Mesodermal cell (in vitro differentiated cells): ENCODE results near the gene RAB26.

Source experiments
- H3K27ac ChIP-seq: 2 replicates; pipeline ENCODE4 v1.7.0; 2013; ENCODE audit warnings: mild to moderate bottlenecking, low read depth, low read length, moderate library complexity; ENCODE audit not compliant: severe bottlenecking
- H3K36me3 ChIP-seq: 2 replicates; pipeline ENCODE4 v1.7.1; 2013; ENCODE audit warnings: mild to moderate bottlenecking, low read length, moderate library complexity; ENCODE audit not compliant: control insufficient read depth, insufficient read depth
- H3K4me1 ChIP-seq: one replicate; pipeline ENCODE4 v1.7.1; 2013; ENCODE audit warnings: mild to moderate bottlenecking, low read length; ENCODE audit not compliant: insufficient read depth, control insufficient read depth, poor library complexity, severe bottlenecking
- H3K4me3 ChIP-seq: 2 replicates; pipeline ENCODE4 v1.7.0; 2013; ENCODE audit warnings: low read length, control low read depth, mild to moderate bottlenecking; ENCODE audit not compliant: insufficient read depth, poor library complexity, severe bottlenecking; ENCODE audit errors: extremely low read depth
- H3K9me3 ChIP-seq: 2 replicates; pipeline ENCODE4 v1.7.1; 2013; ENCODE audit warnings: mild to moderate bottlenecking, low read length, moderate library complexity; ENCODE audit not compliant: control insufficient read depth
- WGBS, 2 experiments: methylation state at CpG; one replicate each; pipeline ENCODE4 v1.1.5; 2013; ENCODE audit warnings: missing lambda C conversion rate in 2 of 2; ENCODE audit not compliant: insufficient coverage in 2 of 2; 5-methylcytosine and 5-hydroxymethylcytosine counted together

RAB26 gene

GRCh38 chr16:2190659-2191445 lies 42.4 kb downstream of the RAB26 start:
- WGBS, 2 experiments, result 85 to 86% methylated on average over 21 to 23 of the region's 25 CpGs
- Histone ChIP-seq H3K27ac (no peak overlapping the region), H3K4me3 (no peak overlapping the region)

DNA sequence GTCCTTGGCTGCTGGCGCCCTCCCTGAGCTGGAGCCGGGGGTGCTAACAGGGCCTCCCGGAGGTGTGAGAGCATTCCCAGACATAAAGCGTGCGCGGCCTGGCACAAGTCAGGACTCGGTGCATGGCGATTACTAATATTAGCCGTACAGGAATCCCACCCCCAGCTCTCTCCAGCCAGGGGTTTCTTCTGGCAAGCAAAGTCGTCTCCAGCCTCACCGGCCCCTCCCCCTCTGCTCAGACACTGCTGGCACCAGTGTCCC lies 43.0 kb downstream of the RAB26 start:
- Histone ChIP-seq H3K27ac (no peak overlapping the region), H3K4me3 (no peak overlapping the region), H3K4me1 (peaks cover 8% of the 10 kb centered on the region), H3K36me3 (no peaks in the 10 kb centered on the region), H3K9me3 (no peaks in the 10 kb centered on the region)
- 88 to 94% methylated on average over 11 of the region's 11 CpGs for WGBS, 2 experiments

More at GRCh38 chr16:2190659-2191445, 42.4 kb downstream of the RAB26 start:
- peaks cover 7% of the 10 kb centered on the region for H3K4me1 ChIP-seq
- H3K9me3 ChIP-seq, result no peaks in the 10 kb centered on the region
- no peaks in the 10 kb centered on the region for H3K36me3 ChIP-seq

DNA sequence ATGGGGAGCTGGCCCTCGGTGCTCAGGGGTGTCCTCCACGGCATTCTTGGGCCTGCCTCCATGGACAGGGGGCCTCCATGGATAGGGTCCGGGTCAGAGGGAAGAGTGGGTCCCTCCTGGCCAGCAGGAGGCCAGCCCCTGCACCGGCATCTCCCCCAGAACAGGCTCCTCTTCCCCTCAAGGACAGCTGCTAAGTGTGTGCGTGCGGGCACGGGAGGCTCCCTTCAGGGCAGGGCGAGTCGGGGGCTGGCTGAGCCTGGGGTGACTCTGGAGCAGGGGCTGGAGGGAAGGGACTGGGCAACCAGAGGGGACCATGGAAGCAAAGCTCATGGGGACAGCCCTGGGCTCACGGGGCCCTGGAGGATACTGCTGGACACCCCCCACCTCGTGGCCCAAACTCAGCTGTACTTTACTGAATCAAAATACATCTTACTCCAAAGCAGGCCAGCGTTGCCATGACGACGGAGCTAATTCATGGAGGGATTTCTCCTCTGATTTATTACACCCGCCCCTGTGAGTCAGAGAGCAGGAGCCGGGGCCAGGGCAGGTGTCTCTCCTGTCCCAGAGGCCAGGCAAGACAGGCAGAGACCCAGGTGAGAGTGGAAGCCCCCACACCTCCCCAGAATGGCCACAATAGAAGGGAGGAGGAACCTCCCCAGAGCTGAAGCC lies 45.9 kb downstream of the RAB26 start:
- no peak overlapping the region for H3K27ac ChIP-seq
- peaks cover 8% of the 10 kb centered on the region for H3K4me1 ChIP-seq
- no peaks in the 10 kb centered on the region for H3K9me3 ChIP-seq
- H3K36me3 ChIP-seq, result no peaks in the 10 kb centered on the region
- 75 to 87% methylated on average over 4 to 13 of the region's 16 CpGs for WGBS, 2 experiments
- H3K4me3 ChIP-seq, result no peak overlapping the region

DNA sequence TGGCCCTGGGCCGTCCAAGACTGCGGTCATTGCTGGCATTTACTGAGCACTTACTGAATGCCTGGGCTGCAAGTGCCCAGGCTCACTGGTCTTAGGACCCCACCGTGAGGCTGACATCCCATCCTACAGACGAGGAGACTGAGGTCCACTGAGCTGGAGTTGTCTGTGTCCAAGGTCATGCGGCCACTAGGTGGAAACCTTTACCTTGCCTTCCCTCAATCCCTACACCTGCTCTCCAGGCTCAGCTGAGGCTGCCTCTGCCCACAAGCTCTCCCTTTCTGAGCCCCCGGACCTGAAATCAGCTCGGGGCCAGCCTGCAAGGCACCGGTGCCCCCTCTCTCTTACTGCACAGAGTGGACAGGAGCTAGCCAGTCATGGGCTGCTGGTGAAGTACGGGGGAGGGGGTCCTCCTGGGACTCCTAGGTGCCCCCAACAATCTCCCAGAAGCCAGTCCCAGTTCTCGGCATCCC lies 46.5 kb downstream of the RAB26 start:
- H3K4me3 ChIP-seq, result no peak overlapping the region
- no peaks in the 10 kb centered on the region for H3K9me3 ChIP-seq
- H3K27ac ChIP-seq, result no peak overlapping the region
- WGBS, 2 experiments, result 12 to 20% methylated on average over 3 to 6 of the region's 10 CpGs
- H3K4me1 ChIP-seq, result peaks cover 8% of the 10 kb centered on the region
- H3K36me3 ChIP-seq, result no peaks in the 10 kb centered on the region

- peaks cover 8% of the 10 kb centered on the region for H3K4me1 ChIP-seq
- WGBS, 2 experiments, result 3 to 6% methylated on average over 28 to 34 of the region's 49 CpGs
- H3K4me3 ChIP-seq, result peak overlapping the region; percentile 31
- no peak overlapping the region for H3K27ac ChIP-seq
- no peaks in the 10 kb centered on the region for H3K9me3 ChIP-seq
- no peaks in the 10 kb centered on the region for H3K36me3 ChIP-seq
Observed at GRCh38 chr16:2195322-2196161, 47.1 kb downstream of the RAB26 start.

DNA sequence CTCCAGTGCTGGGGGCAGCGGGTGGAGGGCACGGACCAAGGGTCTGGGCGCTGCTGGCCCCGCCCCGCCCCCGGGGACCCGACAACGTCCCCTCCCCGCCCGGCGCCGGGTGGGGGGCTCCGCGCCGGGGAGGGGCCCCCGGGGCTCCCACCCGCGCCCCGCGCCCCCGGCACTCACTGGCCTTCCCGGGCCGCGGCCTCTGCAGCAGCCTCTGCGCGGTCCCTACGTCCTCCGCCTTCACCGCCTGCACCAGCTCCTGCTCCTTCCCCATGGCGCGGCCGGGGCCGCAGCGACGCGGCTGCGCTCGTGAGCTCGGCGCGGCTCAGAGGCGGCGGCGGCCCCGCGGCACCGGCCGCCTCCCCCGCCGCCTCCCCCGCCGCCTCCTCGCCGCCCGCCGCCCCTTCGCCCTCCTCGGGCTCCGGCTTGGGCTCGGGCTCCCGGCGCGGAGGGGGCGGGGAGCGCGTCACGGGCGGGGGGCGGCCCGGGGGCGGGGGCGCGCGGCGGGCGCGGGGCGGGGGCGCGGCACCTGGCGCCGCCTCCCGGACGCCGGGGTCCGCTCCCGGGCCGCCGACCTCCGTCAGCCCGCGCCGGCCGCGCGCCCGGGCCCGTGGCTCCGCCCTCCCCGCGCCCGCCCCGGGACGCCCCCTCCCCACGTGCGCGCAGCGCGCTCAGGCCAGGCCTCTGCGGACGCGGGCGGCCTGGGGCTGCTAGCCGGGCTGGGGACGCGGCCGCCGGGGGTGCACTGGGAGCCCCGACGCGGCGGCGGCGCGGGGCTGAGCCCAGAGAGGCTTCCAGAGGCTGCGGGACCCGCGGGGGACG lies 47.9 kb downstream of the RAB26 start, which contains the start of gene CASKIN1:
CASKIN1 (minus strand) TSS at position 444 of the 819 bp plus-strand sequence; CDS start at position 271, 173 bp downstream.
- 0 to 1% methylated on average over 47 to 56 of the region's 129 CpGs for WGBS, 2 experiments
- Histone ChIP-seq H3K9me3 (no peaks in the 10 kb centered on the region), H3K4me3 (peak within 1 kb of the TSS; percentile 31)

GRCh38 chr16:2196981-2197511 lies 48.6 kb downstream of the RAB26 start:
- Histone ChIP-seq H3K9me3 (no peaks in the 10 kb centered on the region), H3K27ac (no peak overlapping the region), H3K4me3 (peak overlapping the region; percentile 27), H3K4me1 (peaks cover 8% of the 10 kb centered on the region), H3K36me3 (no peaks in the 10 kb centered on the region)
- 24 to 33% methylated on average over 23 to 26 of the region's 32 CpGs for WGBS, 2 experiments

More for the DNA sequence above, 47.9 kb downstream of the RAB26 start, which contains the start of gene CASKIN1:
- no peak within 1 kb of the TSS for H3K27ac ChIP-seq
- H3K4me1 ChIP-seq, result peaks cover 8% of the 10 kb centered on the region
- no peaks in the 10 kb centered on the region for H3K36me3 ChIP-seq

GRCh38 chr16:2197765-2198164 lies 49.3 kb downstream of the RAB26 start:
- no peak overlapping the region for H3K27ac ChIP-seq
- H3K9me3 ChIP-seq, result no peaks in the 10 kb centered on the region
- WGBS, 2 experiments, result 79 to 85% methylated on average over 5 to 6 of the region's 6 CpGs
- no peaks in the 10 kb centered on the region for H3K36me3 ChIP-seq
- peaks cover 8% of the 10 kb centered on the region for H3K4me1 ChIP-seq
- H3K4me3 ChIP-seq, result no peak overlapping the region

DNA sequence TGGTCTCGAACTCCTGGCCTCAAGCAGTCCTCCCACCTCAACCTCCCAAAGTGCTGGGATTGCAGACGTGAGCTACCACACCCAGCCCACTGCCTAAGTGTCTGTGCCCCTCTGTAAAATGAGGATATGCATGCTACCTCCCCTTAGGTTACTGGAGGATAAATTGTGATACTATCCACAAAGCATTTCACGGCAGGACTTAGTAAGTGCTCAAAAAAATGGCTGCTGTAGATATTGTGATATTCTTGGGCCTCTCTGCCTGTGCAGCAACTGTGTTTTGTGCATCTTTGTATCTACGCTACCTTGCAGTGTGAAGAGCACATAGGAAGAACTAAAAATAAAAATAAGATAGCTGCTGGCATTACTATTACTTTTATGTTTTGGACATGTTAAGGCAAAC lies 49.9 kb downstream of the RAB26 start:
- Histone ChIP-seq H3K36me3 (no peaks in the 10 kb centered on the region), H3K27ac (no peak overlapping the region), H3K4me1 (peaks cover 8% of the 10 kb centered on the region), H3K9me3 (no peaks in the 10 kb centered on the region), H3K4me3 (no peak overlapping the region)
- WGBS, 2 experiments, result 85 to 89% methylated on average over 1 to 3 of the region's 4 CpGs

GRCh38 chr16:2199095-2199494 lies 50.7 kb downstream of the RAB26 start:
- WGBS, 2 experiments, result 78 to 82% methylated on average over 5 of the region's 5 CpGs
- Histone ChIP-seq H3K9me3 (no peaks in the 10 kb centered on the region), H3K27ac (no peak overlapping the region), H3K4me1 (peaks cover 8% of the 10 kb centered on the region), H3K4me3 (no peak overlapping the region), H3K36me3 (no peaks in the 10 kb centered on the region)
